HepG2 (cell line): Measurements from ENCODE around the gene HLCS. TPM values are rescaled to one million over a fixed set of nuclear protein-coding genes. Genes with fewer than 3 reads are reported as not detected.

Source experiments
- ATF7-NPFF ChIP-seq: sonication (generic); formaldehyde crosslinking; IDR thresholded peaks from 2 replicates; pipeline ENCODE4 v1.8.1; 2023; ENCODE audit warnings: mild to moderate bottlenecking, low read depth, missing genetic modification reagents, moderate library complexity
- CTCF ChIP-seq: sonication (generic); formaldehyde crosslinking; IDR thresholded peaks from 2 replicates; pipeline ENCODE4 v1.5.0; 2020; ENCODE audit warnings: mild to moderate bottlenecking, missing genetic modification reagents, moderate library complexity
- ELF3 ChIP-seq: IDR thresholded peaks from 2 replicates; pipeline ENCODE4 v1.6.1; 2016; ENCODE audit warnings: missing genetic modification reagents, missing compliant biosample characterization
- IRF2 ChIP-seq: IDR thresholded peaks from 2 replicates; pipeline ENCODE4 v1.6.1; 2018; ENCODE audit warnings: missing genetic modification reagents, missing compliant biosample characterization
- JUND ChIP-seq: sonication (generic); formaldehyde crosslinking; IDR thresholded peaks from 2 replicates; pipeline ENCODE4 v1.8.0; 2022; ENCODE audit warnings: mild to moderate bottlenecking, missing genetic modification reagents
- MAZ ChIP-seq, 2 experiments: sonication (generic) in 1 of 2; formaldehyde crosslinking in 1 of 2; IDR thresholded peaks; 2 replicates each; pipeline versions ENCODE4 v1.5.0 to v1.6.1; 2012 to 2020; ENCODE audit warnings: low read depth in 2 of 2, mild to moderate bottlenecking in 2 of 2, borderline replicate concordance in 1 of 2, improper control_type of control experiment in 1 of 2, low read length in 1 of 2, missing genetic modification reagents in 1 of 2, moderate library complexity in 1 of 2
- NFATC3 ChIP-seq: sonication (generic); formaldehyde crosslinking; IDR thresholded peaks from 2 replicates; pipeline ENCODE4 v1.5.1; 2020; ENCODE audit warnings: mild to moderate bottlenecking, missing genetic modification reagents
- PRPF4 ChIP-seq: fragments of 200-400 bp; formaldehyde crosslinking; IDR thresholded peaks from 2 replicates; pipeline ENCODE4 v1.6.1; 2016; ENCODE audit warnings: low read length, low read depth; ENCODE audit not compliant: poor library complexity, severe bottlenecking
- RAD21 ChIP-seq: fragments of 450-650 bp; formaldehyde crosslinking; IDR thresholded peaks from 2 replicates; pipeline ENCODE4 v1.5.0; 2020; ENCODE audit warnings: mild to moderate bottlenecking
- REL ChIP-seq: sonication (generic); formaldehyde crosslinking; conservative IDR thresholded peaks from 2 replicates; pipeline ENCODE4 v1.8.0; 2022; ENCODE audit warnings: mild to moderate bottlenecking, missing genetic modification reagents, moderate library complexity
- SPEN ChIP-seq: sonication (generic); formaldehyde crosslinking; IDR thresholded peaks from 2 replicates; pipeline ENCODE4 v1.5.1; 2020; ENCODE audit warnings: low read depth, mild to moderate bottlenecking, missing genetic modification reagents
- UBTF ChIP-seq: sonication (generic); formaldehyde crosslinking; IDR thresholded peaks from 2 replicates; pipeline ENCODE4 v1.4.0; 2020; ENCODE audit warnings: mild to moderate bottlenecking, missing genetic modification reagents
- ZMAT3 ChIP-seq: sonication (generic); formaldehyde crosslinking; conservative IDR thresholded peaks from 2 replicates; pipeline ENCODE4 v1.7.0; 2021; ENCODE audit warnings: missing genetic modification reagents
- ZNF275 ChIP-seq: sonication (generic); formaldehyde crosslinking; IDR thresholded peaks from 2 replicates; pipeline ENCODE4 v1.8.0; 2022; ENCODE audit warnings: missing genetic modification reagents, mild to moderate bottlenecking, inconsistent platforms, borderline replicate concordance
- ZNF331 ChIP-seq: sonication (generic); formaldehyde crosslinking; IDR thresholded peaks from 2 replicates; pipeline ENCODE4 v1.4.0; 2020; ENCODE audit warnings: missing genetic modification reagents
- ZNF460 ChIP-seq: sonication (generic); formaldehyde crosslinking; IDR thresholded peaks from 2 replicates; pipeline ENCODE4 v1.5.1; 2020; ENCODE audit warnings: missing genetic modification reagents, mild to moderate bottlenecking, borderline replicate concordance
- ZNF570 ChIP-seq: sonication (generic); formaldehyde crosslinking; IDR thresholded peaks from 2 replicates; pipeline ENCODE4 v1.4.0; 2020; ENCODE audit warnings: mild to moderate bottlenecking, missing genetic modification reagents, borderline replicate concordance
- ZNF577 ChIP-seq: sonication (generic); formaldehyde crosslinking; IDR thresholded peaks from 2 replicates; pipeline ENCODE4 v1.4.0; 2020; ENCODE audit warnings: mild to moderate bottlenecking, low read depth, missing genetic modification reagents, borderline replicate concordance
- ZNF75D ChIP-seq: sonication (generic); formaldehyde crosslinking; IDR thresholded peaks from 2 replicates; pipeline ENCODE4 v1.8.1; 2023; ENCODE audit warnings: missing genetic modification reagents, mild to moderate bottlenecking, borderline replicate concordance
- ZUFSP ChIP-seq: sonication (generic); formaldehyde crosslinking; IDR thresholded peaks from 2 replicates; pipeline ENCODE4 v1.9.0; 2021; ENCODE audit warnings: missing genetic modification reagents, mild to moderate bottlenecking, borderline replicate concordance
- polyA plus RNA-seq, 8 experiments: library from polyadenylated mRNA; depleted of rRNA in 3 of 8; stranded (reverse) in 7 of 8; unstranded in 1 of 8; fragments of >200 nt; fragmentation: Illumina TruSeq in 4 of 8; extraction: Trizol in 4 of 8; gene quantifications; 2 replicates each; pipeline versions ENCODE4 v1.2.1 to v1.2.3, GENCODE V29; 2011 to 2016; ENCODE audit warnings: low read depth in 4 of 8, missing spikeins in 1 of 8, mixed read lengths in 1 of 8; ENCODE audit not compliant: insufficient read depth in 1 of 8
- total RNA-seq, 5 experiments: library from RNA; depleted of rRNA; stranded (reverse); fragments of >200 nt; fragmentation: Illumina TruSeq; extraction: Trizol; gene quantifications; 2 replicates each; pipeline ENCODE4 v1.2.3, GENCODE V29; 2016; ENCODE audit warnings: low read depth in 1 of 5

Gene HLCS
- total and polyA plus RNA-seq, 2 of the 13 experiments (the other 11 are each of a cell fraction or from before 2014, with no cell fraction given): 7.9 to 12.3 TPM

GRCh38 chr21:36927719-36928117 is 38.8 kb downstream of the HLCS start (continued):
- TF ChIP-seq CTCF (CRISPR knock-in tag) (peak; percentile 89), ATF7-NPFF (CRISPR knock-in tag) (no peak), ELF3 (CRISPR knock-in tag) (no peak), JUND (CRISPR knock-in tag) (no peak), ZMAT3 (CRISPR knock-in tag) (no peak), RAD21 (peak; percentile 72; the same call in 1 of the 2 replicates), REL (no peak), ZNF577 (CRISPR knock-in tag) (no peak), ZNF75D (CRISPR knock-in tag) (no peak), IRF2 (CRISPR knock-in tag) (0 out of 2 replicates have a peak, but pooled peaks have one; percentile 18), ZUFSP (CRISPR knock-in tag) (no peak), ZNF460 (CRISPR knock-in tag) (no peak), MAZ (IDR thresholded peaks at IDR 0.05; ENCODE audit: borderline replicate concordance, low read depth, low read length) (no peak), MAZ (CRISPR knock-in tag; IDR thresholded peaks at IDR 0.05; ENCODE audit: low read depth) (no peak), NFATC3 (CRISPR knock-in tag) (no peak), ZNF570 (no peak), ZNF331 (peak; percentile 31; the same call in 1 of the 2 replicates), UBTF (CRISPR knock-in tag) (no peak), SPEN (CRISPR knock-in tag) (no peak), PRPF4 (no peak), ZNF275 (CRISPR knock-in tag) (no peak)
